ENCODE results near the gene CD300E.

Gene CD300E

GRCh38 chr17:74561586-74561985, 62.0 kb downstream of the CD300E start:
- no peak for DNase-seq

All from CD4-positive, alpha-beta T cell treated with Interleukin-10 for 1 hour (primary cell).